NCI-H1048 (cell line): ENCODE measurements around the gene PLVAP.

ENCODE experiments used
- DNase-seq: peaks from one replicate; lab custom pipeline; 2025; lab: John Stamatoyannopoulos, UW

PLVAP gene

DNA sequence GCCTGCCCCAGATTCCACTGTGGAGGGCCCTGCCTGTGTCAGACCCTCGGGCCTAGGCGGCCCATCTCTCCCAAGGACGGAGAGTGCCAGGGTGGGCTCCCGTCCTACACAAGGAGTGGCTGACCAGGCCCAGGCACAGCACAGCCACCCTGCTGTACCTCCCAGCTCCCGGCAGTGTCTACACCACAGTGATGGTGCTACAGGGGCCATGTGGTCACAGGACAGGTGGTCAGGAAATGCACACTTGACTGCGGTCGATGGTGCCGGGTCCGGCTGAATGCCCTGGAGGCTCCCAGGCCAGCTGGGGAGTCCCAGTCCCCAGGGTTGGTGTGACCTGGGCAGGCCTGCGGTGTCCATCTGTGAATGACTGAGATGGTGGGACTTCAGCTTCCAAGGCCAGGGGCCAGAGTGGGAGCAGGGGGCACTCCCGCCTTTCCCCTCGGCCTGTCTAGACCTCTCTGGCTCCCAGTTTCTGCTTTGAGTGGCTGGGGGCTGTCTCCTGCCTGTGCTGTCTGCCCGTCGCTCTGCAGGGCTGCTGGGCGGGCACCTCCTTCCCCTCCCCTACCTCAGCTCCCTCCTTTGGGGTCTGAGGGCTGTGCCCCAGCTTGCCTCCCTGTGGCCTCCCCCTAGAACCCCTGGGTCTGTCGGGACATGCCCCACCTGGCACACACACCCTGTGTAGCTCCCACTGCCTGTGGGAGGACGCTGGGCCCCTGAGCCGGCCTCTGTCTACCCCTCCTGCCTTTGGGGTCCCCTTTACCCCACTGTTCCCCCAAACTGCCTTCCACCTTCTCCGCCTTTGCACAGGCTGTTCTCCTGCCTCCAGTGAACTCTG is 55.3 kb downstream of the PLVAP start:
- no peak for DNase-seq

DNA sequence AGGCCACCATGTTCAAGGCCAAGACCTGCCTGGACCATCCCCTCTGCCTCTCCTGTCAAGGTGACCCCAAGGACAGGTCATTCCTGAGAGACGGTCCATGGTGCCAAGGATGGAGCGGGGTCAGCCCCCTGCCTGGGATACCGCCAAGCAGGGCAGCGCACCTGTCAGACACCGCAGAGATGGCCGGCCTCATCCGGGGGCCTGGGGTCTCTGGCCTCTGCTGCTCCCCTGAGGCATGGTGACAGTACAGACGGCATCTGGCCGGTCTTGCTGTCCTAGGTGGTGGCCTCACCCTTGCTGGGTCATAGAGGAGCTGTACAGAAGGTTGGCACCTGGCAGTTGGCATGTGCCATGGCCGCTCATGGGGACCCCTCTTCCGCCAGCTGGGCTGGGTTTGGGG is 56.7 kb downstream of the PLVAP start:
- no peak for DNase-seq

DNA sequence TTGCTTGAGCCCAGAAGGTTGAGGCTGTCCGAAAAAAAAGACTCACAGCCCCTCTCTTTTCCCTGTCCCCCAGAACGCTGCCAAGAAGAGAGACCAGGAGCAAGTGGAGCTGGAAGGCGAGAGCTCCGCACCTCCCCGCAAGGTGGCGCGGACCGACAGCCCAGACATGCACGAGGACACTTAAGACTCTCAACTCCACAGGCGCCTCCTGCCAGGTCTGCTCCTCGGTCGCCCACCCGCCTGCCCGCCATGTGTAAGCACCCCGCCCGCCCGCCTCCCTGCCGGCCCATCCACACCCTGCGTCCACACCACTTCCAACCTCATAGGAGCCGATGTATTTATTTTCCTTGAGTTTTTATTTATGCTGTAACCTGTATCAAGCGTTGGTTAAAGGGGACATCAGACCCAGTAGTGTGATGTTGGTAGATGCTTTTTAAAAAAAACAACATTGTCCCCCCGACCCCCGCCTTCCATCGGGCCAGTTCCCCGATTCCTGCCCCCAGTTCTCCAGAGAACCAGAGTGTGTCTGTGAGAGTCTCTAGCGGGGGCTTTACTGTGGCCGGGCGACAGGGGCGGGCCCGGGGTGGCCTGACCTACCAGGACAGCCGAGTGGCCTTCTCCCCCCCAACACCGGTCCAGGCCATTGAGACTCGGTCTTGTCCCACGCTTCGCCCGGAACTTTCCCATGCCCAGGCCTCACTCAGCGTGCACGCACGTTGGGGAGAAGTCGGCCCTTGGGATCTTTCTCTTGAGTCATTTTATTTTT is 57.5 kb downstream of the PLVAP start:
- DNase-seq: no peak

DNA sequence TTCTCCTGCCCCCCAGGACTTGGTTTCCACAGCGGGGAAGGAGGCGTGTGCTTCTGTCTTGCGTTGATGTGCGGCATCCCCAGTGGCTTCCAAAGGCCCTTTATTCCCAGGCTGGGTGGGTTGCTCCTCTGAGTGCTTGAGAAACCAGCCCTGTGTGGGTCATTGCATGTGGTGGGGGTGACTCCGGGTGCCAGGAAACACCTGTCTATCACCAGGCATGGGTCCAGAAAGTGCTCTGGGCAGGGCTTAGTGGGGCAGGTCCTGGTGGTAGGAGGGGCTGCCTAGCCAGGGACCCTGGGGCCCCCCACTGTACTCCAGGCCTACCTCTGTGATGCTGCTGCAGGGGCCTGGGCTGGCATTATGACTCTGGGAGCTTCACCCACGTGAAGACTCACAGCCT is 58.2 kb downstream of the PLVAP start:
- DNase-seq: no peak

DNA sequence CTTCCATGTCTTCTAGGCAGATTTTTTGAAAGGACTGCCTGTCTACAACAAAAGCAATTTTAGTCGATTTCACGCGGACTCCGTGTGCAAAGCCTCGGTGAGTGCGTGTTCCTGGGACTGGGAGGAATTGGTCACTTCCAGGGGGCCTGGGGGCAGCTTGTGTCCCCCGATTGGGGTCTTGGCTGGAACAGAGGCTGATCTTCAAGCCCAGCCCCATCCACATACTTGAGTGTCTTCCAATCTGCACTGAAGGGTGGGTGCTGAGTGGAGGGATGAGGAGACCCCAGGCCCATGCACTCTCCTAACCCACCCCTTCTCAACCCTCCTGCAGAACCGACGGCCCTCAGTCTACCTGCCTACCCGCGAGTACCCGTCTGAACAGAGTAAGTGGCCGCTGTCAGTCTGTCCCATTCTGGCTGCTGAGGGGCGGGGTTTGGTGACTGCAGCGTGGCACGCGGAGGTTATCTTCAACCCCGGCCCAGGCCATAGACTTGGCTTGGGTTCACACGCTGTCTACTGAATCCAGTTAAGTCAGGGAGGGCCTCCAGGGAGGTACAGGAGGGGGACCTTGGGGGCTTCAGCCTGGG is 63.0 kb downstream of the PLVAP start:
- no peak for DNase-seq

DNA sequence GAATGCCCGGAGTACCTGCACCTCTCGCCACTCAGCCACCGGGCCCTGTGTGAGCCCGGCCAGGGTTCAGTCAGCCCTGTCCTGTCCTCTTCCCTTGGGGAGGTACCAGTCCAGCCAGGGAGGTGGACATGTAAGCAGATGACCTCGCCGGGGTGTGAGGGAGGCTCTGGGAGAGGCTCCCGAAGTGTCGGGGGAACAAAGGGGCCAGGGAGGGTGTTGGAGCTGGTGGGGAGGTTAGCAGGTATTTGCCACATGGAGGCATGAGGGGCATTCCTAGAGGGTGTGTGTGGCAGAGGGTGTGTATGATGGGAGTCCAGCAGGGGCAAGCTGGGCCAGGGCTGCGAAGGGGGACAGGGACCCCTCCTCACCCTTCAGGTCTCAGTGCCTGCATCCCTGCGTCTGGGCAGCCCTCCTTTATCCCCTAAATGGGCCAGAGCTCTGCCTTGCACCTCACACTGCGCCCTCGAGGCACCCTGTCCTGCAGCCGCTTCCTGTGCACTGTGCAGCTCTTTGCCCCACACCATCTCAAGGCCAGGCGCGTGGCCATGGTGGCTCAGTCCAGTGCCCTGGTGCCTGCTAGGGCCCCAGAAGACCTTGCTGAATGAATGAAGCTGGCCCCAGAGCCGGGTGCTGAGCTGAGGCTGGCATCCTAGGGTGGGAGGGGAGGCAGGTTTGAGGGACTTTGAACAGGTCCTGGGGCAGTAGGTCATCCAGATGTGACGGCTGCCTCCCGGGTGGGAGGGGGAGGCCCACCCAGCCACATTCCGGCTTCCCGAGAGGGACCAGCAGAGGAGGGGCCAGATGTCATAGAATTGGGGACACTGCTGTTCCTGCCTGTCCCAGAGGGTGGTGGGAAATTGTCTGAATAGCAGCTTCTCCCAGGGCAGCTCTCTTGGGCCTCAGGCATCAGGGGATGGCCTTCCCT is 64.7 kb downstream of the PLVAP start:
- DNase-seq: no peak

DNA sequence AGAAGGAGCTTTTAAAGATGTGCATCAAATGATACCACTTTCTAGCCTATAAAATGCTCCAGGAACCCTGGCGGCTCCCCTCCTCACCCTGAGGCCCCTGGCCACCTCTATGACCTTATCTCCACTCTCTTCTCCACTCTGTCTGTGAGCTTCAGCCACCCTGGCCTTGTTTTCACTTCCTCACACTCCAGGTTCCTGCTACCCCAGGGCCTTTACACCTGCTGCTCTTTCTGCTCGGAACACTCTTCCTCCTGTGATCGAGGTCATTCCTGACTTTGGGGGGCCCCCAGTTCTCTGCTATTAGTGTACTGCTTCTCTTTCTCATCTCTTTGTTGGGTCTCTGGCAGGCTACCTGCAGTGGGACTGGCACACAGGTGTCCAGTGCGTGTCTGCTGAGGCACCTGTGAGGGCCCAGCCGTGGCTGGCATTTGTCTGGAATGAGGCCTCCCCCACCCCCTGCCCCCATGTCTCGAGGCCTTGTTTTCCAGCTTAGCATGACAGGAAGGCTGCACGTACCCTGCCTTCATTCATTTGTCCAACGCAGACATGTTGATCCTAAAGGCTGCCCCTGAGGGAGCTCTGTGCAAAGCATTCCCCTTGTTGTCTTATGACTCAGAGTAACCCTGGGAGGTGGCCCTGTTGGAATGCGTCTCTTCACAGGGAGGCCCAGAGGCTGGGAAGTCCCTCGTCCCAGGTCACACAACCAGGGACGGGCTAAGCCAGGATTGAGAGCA is 65.5 kb downstream of the PLVAP start:
- DNase-seq: no peak

DNA sequence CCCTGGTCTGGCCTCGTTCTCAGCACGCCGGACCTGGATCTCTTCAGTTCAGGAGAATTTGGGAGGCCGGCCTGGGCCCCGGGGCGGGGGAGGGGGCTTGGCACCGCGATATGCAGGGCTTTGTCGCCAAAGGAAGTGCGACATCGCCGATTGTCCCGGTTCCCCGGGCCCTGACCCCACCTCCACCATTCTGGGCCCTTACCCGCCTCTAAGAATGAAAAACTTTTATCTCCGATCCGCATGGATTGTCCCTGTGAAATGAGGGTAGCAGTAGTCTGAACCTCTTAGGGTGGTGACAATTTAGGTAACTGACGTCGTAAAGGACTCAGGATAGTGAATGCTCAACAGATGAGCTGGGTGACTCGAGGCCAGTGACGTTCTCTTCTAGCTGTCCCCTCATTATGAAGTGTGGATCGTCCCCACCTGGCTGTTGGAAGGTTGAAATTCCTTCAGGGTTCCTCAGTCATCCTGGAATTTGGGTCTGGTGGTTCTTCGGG is 67.1 kb downstream of the PLVAP start:
- DNase-seq: no peak

DNA sequence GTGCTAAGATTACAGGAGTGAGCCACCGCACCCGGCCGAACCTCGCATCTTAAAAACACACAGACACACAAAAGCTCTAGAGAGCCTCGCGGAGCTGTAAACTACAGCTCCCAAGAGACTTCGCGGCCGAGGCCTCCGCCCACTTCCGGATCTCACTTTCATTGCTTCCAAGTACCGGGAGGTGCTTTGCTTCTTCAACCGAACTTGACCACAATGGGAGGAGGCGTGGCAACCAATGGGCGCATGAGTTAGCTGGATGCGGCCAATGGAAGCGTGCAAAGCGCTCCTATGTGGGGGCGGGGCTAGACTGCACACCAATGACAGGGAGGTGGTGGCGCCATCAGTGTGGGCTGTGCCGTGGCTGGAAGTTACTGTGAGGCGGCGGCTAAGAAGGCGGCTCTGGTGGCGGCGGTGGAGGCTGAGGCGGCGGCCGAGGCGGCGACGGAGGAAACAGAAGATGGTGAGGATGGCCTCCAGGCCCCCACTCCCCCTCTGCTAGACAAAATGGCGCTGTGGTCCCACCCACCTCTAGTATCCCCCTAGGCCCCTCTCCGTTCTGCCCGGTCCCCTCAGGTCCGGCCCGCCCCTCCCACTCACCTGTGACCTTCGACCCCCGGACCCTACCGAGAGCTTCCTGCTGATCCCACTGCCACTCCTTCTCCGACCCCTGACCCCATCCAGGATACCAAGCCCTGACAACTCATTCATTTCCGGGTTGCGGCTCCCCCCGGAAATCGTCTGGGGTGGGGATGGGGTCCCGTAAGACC is 67.8 kb downstream of the PLVAP start, which contains the start of gene DDA1:
DDA1 (plus strand) TSS at position 366 of the 767 bp plus-strand sequence; CDS start at position 458, 92 bp downstream.
- peak; percentile 99 for DNase-seq

DNA sequence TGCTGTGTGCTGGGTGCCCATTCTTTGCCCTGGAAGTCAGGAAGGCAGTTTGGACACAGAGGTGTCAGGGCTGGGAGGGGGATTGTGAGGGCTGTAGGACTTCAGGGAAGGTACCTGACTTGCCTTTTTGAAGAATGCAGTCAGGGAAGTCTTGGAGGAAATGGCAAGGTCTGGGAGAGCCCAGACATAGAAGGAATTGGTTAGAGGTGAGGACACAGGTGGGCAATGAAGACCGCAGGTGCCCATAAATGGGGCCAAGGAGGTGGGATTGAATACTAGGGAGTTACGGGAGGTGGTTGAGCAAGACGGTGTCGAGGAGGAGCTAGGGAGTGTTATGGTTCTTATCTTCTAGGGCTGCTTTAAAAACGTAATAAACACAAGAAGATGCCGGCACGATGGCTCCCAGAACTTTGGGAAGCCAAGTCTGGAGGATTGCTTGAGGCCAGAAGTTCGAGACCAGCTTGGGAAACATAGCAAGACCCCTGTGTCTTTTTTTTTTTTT is 69.2 kb downstream of the PLVAP start:
- no peak for DNase-seq

DNA sequence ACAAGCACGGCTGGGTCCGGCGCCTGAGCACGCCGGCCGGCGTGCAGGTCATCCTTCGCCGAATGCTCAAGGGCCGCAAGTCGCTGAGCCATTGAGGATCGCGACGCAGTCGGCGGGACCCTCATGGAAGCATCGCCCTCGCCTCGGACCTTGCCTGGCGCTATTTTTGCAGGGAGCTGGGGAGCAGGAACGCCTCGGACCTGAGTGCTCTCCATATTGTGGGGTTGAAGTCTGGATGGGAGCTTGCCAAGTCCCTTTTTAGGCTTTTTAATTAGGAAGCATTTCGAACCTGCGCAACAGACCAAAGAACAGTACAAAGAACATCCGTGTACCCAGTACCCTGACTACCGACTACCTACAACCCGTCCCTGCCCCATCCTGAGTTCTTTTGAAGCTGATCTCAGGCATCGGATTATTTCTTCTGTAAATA is 70.8 kb downstream of the PLVAP start:
- no peak for DNase-seq

DNA sequence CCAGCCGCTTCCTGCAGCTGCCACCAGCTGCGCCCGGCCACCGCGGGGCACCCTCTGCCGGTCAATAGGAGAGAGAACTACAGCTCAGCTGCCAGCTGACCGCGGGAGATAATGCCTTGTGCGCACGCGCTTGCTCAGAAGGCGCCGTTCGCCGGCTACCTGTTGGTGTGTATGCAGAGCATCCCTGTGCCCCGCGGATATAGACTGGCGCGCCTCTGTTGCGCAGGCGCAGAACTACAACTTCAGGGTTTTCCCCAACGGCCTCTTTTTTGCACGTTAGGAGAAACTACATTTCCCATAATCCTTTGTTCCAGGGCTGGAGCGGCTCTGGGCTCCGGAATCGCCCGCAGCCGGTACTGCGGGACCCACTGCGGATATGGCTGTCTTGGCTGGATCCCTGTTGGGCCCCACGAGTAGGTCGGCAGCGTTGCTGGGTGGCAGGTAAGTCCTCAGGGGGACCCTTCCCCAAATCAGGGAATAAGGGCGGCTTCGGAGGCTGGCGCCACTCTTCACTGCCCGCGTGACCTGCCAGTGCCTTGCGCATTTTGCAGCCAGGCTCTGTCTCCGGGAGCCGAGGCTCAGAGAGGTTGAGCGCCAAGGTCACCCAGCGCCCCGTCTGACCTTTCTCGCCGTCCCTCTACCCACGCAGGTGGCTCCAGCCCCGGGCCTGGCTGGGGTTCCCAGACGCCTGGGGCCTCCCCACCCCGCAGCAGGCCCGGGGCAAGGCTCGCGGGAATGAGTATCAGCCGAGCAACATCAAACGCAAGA is 71.4 kb downstream of the PLVAP start, which contains the start of gene MRPL34:
MRPL34 (plus strand) TSS at position 356 of the 768 bp plus-strand sequence; CDS start at position 377, 21 bp downstream.
- peak; percentile 94 for DNase-seq

DNA sequence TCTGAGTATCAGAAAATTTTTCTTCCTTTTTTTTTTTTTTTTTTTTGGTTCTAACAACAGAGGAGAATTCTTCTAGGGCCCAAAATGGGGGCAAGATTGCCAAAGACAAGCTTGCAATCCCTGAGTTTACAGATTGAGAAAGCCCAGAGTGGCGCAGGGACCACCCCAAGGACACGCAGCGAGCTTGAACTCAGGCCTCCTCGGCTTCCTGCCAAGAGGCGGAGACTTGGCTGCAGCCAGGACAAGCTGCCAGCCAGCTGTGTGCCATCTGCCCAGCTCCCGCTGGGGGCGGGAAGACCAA is 72.0 kb downstream of the PLVAP start:
- DNase-seq: no peak

DNA sequence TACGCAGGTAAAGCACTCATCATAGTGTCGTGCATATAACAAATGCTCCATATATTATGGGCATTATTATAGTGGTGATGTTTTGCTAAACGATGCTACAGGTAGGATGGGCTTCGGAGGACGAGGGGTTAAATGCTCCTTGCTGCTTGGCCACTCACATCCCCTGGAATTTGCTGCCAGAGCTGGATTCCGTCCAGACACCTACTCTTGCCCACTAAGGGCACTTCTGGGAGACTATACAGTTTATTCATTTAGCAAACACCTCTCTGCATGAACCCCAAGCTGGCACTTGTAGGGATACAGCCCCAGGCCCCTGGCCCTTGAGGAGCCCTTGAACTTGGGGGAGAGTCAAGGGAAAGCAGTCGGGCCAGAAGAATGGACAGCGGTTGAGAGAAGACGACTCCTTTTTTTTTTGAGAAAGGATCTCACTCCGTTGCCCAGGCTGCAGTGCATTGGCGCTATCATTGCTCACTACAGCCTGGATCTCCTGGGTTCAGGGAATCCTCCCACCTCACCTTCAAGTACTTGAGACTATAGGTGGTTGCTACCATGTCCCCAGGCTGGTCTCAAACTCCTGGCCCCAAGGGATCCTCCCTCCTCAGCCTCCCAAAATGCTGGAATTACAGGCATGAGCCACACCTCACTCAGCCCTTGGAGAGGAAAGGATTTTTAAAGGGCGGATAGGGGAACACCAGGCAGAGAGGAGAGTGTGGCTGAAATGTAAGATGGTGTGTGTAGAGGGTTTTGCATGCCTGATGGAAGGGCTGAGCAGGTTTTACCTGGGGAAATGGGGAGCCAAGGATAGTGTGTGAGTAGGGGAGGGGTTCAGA is 72.5 kb downstream of the PLVAP start:
- no peak for DNase-seq

DNA sequence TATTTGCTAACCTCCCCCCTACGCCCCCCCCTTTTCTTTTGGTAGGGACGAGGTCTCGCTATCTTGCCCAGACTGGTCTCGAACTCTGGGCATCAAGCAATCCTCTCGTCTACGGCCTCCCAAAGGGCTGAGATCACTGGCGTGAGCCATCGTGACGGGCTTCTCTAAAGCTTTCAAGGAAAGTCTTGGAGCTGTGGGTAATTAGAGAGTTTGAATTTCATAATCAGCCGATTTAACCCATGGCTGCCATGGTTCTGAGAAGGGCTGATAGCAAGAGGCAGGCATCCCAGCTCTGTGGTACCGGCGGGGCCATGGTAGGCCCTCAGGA is 73.2 kb downstream of the PLVAP start:
- DNase-seq: no peak

DNA sequence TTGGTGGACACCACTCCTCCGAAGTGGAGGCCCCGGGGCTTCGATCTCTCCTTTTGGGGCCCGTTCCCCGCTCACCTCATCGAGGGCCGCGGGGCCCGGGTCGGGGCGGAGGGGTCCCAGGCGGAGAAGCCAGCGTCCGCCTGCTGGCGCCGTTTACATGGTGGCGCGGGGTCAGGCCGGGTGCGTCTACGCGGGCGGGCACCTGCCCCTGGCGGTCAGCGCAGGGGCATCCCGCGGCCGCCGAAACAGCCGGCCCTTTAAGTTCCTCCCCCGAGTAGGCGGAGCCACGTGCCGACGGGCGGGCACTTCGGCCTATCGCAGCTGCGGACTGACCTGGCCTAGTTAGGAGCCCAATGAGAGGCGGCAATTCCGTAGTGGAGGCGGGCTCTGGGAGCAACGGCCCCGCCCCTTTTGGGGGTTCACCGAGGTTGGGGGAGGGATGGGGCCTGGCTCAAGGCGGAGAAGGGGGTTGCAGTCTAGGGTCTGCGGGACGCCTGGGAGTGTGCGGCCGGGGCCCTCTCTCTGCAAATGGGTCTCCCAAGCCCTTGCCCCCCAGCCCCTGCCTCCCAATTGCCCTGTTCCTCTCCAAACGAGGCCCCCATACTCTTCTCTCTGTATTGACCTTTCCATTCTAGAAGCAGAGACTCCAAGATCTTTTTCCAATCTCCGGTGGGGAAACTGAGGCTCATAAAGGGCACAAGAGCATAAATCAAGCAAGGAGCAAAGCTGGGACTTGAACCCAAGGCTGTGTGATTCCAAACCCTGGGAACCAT is 73.8 kb downstream of the PLVAP start, which contains the start of gene ABHD8:
ABHD8 (minus strand) TSS at position 259 of the 773 bp plus-strand sequence. CDS start 1,809 bp downstream, outside the sequence.
- DNase-seq: peak; percentile 82

DNA sequence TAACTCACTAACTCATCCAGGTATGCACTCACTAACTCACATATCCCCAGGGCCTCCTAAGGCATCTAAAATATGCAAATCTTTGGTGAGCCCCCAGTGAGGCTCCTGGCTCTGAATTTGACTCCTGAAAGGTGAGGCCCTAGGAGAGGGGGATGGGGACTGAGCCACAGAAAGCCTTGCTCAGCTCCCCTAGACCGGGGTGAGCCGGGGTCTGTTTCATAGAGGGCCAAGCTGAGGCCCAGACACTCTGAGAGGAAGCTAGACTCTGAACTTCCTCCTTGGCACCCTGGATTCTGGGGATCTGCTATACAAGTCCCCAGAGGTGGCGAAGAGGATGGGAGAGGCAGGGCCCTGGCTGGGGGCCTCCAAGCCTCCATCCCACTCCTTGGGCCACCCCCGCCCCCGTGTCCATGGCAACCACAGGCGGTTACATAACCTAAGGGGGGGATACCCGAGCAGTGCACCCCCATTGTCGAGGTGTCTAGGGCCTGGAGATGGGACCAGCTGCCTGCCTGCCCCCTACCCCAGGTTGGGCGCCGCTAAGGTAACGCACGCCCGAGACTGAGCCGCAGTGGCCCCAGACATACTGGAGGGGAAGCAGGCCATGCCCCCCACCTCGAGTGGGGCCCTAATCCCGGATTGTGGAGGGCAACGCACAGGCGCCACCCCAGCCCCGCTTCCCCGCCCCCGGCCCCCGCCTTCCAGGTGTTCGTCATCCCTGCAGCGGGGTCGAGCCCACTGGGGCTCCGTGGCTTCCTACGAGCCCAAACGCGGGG is 74.6 kb downstream of the PLVAP start:
- no peak for DNase-seq
